ENCODE measurements around the gene OSBPL3.

The OSBPL3 gene

GRCh38 chr7:24970676-24971075 lies 9.3 kb downstream of the OSBPL3 start (continued):
- TF ChIP-seq, protein P1, sequence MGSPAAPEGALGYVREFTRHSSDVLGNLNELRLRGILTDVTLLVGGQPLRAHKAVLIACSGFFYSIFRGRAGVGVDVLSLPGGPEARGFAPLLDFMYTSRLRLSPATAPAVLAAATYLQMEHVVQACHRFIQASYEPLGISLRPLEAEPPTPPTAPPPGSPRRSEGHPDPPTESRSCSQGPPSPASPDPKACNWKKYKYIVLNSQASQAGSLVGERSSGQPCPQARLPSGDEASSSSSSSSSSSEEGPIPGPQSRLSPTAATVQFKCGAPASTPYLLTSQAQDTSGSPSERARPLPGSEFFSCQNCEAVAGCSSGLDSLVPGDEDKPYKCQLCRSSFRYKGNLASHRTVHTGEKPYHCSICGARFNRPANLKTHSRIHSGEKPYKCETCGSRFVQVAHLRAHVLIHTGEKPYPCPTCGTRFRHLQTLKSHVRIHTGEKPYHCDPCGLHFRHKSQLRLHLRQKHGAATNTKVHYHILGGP (tag by site-specific recombination; IDR thresholded peaks at IDR 0.05): no peak
- TF ChIP-seq ZNF18 (tag by site-specific recombination; IDR thresholded peaks at IDR 0.05): no peak
- no peak for TF ChIP-seq ZNF223 (tag by site-specific recombination; IDR thresholded peaks at IDR 0.05)
- no peak for TF ChIP-seq ZNF416 (tag by site-specific recombination; IDR thresholded peaks at IDR 0.05)
- TF ChIP-seq, protein P2, sequence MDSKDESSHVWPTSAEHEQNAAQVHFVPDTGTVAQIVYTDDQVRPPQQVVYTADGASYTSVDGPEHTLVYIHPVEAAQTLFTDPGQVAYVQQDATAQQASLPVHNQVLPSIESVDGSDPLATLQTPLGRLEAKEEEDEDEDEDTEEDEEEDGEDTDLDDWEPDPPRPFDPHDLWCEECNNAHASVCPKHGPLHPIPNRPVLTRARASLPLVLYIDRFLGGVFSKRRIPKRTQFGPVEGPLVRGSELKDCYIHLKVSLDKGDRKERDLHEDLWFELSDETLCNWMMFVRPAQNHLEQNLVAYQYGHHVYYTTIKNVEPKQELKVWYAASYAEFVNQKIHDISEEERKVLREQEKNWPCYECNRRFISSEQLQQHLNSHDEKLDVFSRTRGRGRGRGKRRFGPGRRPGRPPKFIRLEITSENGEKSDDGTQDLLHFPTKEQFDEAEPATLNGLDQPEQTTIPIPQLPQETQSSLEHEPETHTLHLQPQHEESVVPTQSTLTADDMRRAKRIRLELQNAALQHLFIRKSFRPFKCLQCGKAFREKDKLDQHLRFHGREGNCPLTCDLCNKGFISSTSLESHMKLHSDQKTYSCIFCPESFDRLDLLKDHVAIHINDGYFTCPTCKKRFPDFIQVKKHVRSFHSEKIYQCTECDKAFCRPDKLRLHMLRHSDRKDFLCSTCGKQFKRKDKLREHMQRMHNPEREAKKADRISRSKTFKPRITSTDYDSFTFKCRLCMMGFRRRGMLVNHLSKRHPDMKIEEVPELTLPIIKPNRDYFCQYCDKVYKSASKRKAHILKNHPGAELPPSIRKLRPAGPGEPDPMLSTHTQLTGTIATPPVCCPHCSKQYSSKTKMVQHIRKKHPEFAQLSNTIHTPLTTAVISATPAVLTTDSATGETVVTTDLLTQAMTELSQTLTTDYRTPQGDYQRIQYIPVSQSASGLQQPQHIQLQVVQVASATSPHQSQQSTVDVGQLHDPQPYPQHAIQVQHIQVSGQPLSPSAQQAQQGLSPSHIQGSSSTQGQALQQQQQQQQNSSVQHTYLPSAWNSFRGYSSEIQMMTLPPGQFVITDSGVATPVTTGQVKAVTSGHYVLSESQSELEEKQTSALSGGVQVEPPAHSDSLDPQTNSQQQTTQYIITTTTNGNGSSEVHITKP (tag by site-specific recombination; IDR thresholded peaks at IDR 0.05): no peak
- no peak for TF ChIP-seq ZNF423 (tag by site-specific recombination; IDR thresholded peaks at IDR 0.05)
- no peak for TF ChIP-seq ZNF629 (tag by site-specific recombination; IDR thresholded peaks at IDR 0.05)
- TF ChIP-seq ZNF169 (tag by site-specific recombination; IDR thresholded peaks at IDR 0.05): no peak
- TF ChIP-seq, protein P3, sequence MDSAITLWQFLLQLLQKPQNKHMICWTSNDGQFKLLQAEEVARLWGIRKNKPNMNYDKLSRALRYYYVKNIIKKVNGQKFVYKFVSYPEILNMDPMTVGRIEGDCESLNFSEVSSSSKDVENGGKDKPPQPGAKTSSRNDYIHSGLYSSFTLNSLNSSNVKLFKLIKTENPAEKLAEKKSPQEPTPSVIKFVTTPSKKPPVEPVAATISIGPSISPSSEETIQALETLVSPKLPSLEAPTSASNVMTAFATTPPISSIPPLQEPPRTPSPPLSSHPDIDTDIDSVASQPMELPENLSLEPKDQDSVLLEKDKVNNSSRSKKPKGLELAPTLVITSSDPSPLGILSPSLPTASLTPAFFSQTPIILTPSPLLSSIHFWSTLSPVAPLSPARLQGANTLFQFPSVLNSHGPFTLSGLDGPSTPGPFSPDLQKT (IDR thresholded peaks at IDR 0.05; ENCODE audit: borderline replicate concordance, low read depth, low read length): no peak

GRCh38 chr7:24968165-24968564 lies 11.8 kb downstream of the OSBPL3 start:
- POLR2A ChIA-PET: no interaction called here
- Histone ChIP-seq H3K36me3 (ENCODE audit: control insufficient read depth in 2 of 2, insufficient read depth in 1 of 2, low read length in 2 of 2) (no peaks in the 10 kb centered on the region), H3K4me3 (ENCODE audit: low read depth, low read length) (no peak overlapping the region), H3K4me1 (ENCODE audit: control insufficient read depth, insufficient read depth, low read length) (peaks cover 24% of the 10 kb centered on the region), H3K9me3 (ENCODE audit: control insufficient read depth, insufficient read depth, low read depth, low read length) (no peaks in the 10 kb centered on the region), H3K27ac (ENCODE audit: extremely low read depth, low read depth, low read length) (no peak overlapping the region)
- peak; percentile 53; the same call in 1 of the 2 replicates for TF ChIP-seq ZNF18 (tag by site-specific recombination; IDR thresholded peaks at IDR 0.05)
- TF ChIP-seq HOXD13 (CRISPR knock-in tag; IDR thresholded peaks at IDR 0.05; ENCODE audit: borderline replicate concordance): no peak
- no peak for TF ChIP-seq WT1 (tag by site-specific recombination; IDR thresholded peaks at IDR 0.05)
- TF ChIP-seq ZNF391 (tag by site-specific recombination; IDR thresholded peaks at IDR 0.05; ENCODE audit: borderline replicate concordance, low read depth): no peak
- TF ChIP-seq ZNF549 (tag by site-specific recombination; IDR thresholded peaks at IDR 0.05): no peak
- no peak for TF ChIP-seq ZSCAN16 (tag by site-specific recombination; IDR thresholded peaks at IDR 0.05)
- TF ChIP-seq ZNF488 (tag by site-specific recombination; IDR thresholded peaks at IDR 0.05): no peak
- no peak for TF ChIP-seq REST (tag by site-specific recombination; IDR thresholded peaks at IDR 0.05)
- TF ChIP-seq ZNF23 (tag by site-specific recombination; IDR thresholded peaks at IDR 0.05; ENCODE audit: borderline replicate concordance): no peak
- CTCF ChIA-PET: no interaction called here

Data from HEK293 (cell line).